ENCODE results near the gene RGN. TPM values are rescaled to one million over a fixed set of nuclear protein-coding genes. Genes with fewer than 3 reads are reported as not detected.
A peak's percentile ranks its signal among the peaks of the same experiment; 100 is the strongest.
"Not testable (repeated sequence)": the region's sequence is repeated elsewhere in the genome, so short reads cannot be mapped to it uniquely, and the experiment has no call there.

Gene RGN
- total RNA-seq, 1 donor from 2014 or later, result 18.7 TPM

- DNase-seq; intact Hi-C loops (cut with micrococcal nuclease); ATAC-seq: not testable (repeated sequence)
Measured at GRCh38 chrX:47110936-47111615, 32.8 kb downstream of the RGN start.

- intact Hi-C loops (cut with micrococcal nuclease), result no loop called here
- DNase-seq (peak; percentile 25), ATAC-seq (peak; percentile 45)
Measured at GRCh38 chrX:47112316-47112954, 34.2 kb downstream of the RGN start.

GRCh38 chrX:47116551-47117110, 38.4 kb downstream of the RGN start:
- DNase-seq; intact Hi-C loops (cut with micrococcal nuclease); ATAC-seq: not testable (repeated sequence)

- DNase-seq; ATAC-seq; intact Hi-C loops (cut with micrococcal nuclease): not testable (repeated sequence)
Measured at GRCh38 chrX:47124466-47124865, 46.2 kb downstream of the RGN start.

- intact Hi-C loops (cut with micrococcal nuclease), result no loop called here
- ATAC-seq, result peak; percentile 99
- peak; percentile 90 for DNase-seq
Measured at GRCh38 chrX:47129157-47129898, 51.1 kb downstream of the RGN start.

GRCh38 chrX:47129899-47130358, 51.7 kb downstream of the RGN start:
- DNase-seq (no peak), ATAC-seq (no peak)
- intact Hi-C loops (cut with micrococcal nuclease), result no loop called here

- no peak for ATAC-seq
- DNase-seq, result no peak
- intact Hi-C loops (cut with micrococcal nuclease), result no loop called here
Measured at GRCh38 chrX:47133493-47133892, 55.2 kb downstream of the RGN start.

- intact Hi-C loops (cut with micrococcal nuclease); DNase-seq: not testable (repeated sequence)
- ATAC-seq, result peak; percentile 23
Measured at GRCh38 chrX:47135650-47136049, 57.4 kb downstream of the RGN start.

- ATAC-seq (no peak), DNase-seq (no peak)
- intact Hi-C loops (cut with micrococcal nuclease), result no loop called here
Measured at GRCh38 chrX:47138171-47138570, 59.9 kb downstream of the RGN start.

Other genes starting within 250 kb of the RGN start
- gene RP2, start 241.4 kb upstream of the RGN start, total RNA-seq, result 3.1 TPM
- 9.5 TPM for gene JADE3, start 166.0 kb upstream of the RGN start, total RNA-seq
- gene NDUFB11, start 66.3 kb downstream of the RGN start, total RNA-seq, result 210 TPM
- 32.9 TPM for gene RBM10, start 66.8 kb downstream of the RGN start, total RNA-seq
- 100 TPM for gene UBA1, start 115.4 kb downstream of the RGN start, total RNA-seq
- gene CDK16, start 140.2 kb downstream of the RGN start, total RNA-seq, result 155 TPM
- 31.4 TPM for gene USP11, start 154.6 kb downstream of the RGN start, total RNA-seq